Keratinocyte (primary cell): Measurements from ENCODE around the gene CASKIN2.

ENCODE experiments used
- EZH2 ChIP-seq: IDR thresholded peaks from one replicate; pipeline ENCODE4 v1.6.1; 2012; ENCODE audit warnings: inconsistent platforms, mild to moderate bottlenecking, low read length, moderate library complexity
- TF ChIP-seq, protein P1 (sequence below), 3 experiments: IDR thresholded peaks in 1 of 3; conservative IDR thresholded peaks in 1 of 3; optimal IDR thresholded peaks in 1 of 3; 2 replicates in 2 of 3; 3 replicates in 1 of 3; pipeline versions ENCODE3 to v1.5.1; 2011; ENCODE audit warnings: low read length in 3 of 3, mild to moderate bottlenecking in 3 of 3, moderate library complexity in 2 of 3, control low read depth in 1 of 3, inconsistent platforms in 1 of 3; ENCODE audit not compliant: insufficient read depth in 2 of 3; ENCODE audit errors: extremely low read depth in 1 of 3

DNA sequence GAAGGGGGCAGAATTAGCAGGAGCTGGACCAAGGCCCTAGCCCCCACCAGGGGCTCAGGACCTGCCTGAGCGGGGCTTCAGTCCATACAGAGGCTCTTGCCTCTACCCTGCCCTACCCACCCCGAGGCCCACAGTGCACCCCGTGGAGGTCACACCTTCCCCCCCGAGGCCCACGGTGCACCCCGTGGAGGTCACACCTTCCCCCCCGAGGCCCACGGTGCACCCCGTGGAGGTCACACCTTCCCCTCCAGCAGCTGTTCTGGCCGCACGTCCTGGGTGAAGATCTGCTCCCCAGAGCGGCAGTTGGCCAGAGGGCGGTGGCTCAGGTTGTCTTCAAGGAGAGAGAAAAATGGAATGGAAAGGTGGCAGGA, 11.4 kb downstream of the CASKIN2 start:
- TF ChIP-seq, protein P1, sequence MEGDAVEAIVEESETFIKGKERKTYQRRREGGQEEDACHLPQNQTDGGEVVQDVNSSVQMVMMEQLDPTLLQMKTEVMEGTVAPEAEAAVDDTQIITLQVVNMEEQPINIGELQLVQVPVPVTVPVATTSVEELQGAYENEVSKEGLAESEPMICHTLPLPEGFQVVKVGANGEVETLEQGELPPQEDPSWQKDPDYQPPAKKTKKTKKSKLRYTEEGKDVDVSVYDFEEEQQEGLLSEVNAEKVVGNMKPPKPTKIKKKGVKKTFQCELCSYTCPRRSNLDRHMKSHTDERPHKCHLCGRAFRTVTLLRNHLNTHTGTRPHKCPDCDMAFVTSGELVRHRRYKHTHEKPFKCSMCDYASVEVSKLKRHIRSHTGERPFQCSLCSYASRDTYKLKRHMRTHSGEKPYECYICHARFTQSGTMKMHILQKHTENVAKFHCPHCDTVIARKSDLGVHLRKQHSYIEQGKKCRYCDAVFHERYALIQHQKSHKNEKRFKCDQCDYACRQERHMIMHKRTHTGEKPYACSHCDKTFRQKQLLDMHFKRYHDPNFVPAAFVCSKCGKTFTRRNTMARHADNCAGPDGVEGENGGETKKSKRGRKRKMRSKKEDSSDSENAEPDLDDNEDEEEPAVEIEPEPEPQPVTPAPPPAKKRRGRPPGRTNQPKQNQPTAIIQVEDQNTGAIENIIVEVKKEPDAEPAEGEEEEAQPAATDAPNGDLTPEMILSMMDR (optimal IDR thresholded peaks at IDR 0.05 in 1 of 3, IDR thresholded peaks at IDR 0.05 in 1 of 3, conservative IDR thresholded peaks at IDR 0.05 in 1 of 3; ENCODE audit: extremely low read depth in 1 of 3, insufficient read depth in 2 of 3, low read length in 3 of 3), result no peak
- TF ChIP-seq EZH2, result no peak
